HepG2 (cell line): Measurements from ENCODE around the gene C7orf57. TPM values are rescaled to one million over a fixed set of nuclear protein-coding genes. Genes with fewer than 3 reads are reported as not detected.
A peak's percentile ranks its signal among the peaks of the same experiment; 100 is the strongest.

Experiments used
- ASH2L ChIP-seq: fragments of 300-600, 200-600 bp; sonication (generic); IDR thresholded peaks from 2 replicates; pipeline ENCODE4 v1.7.0; 2017; ENCODE audit warnings: low read depth, mild to moderate bottlenecking, moderate library complexity, mixed read lengths, low read length; ENCODE audit not compliant: insufficient read length
- ATF5 ChIP-seq: sonication (generic); formaldehyde crosslinking; IDR thresholded peaks from 2 replicates; pipeline ENCODE4 v1.4.0; 2020; ENCODE audit warnings: mild to moderate bottlenecking, low read depth, missing genetic modification reagents
- CCDC6 ChIP-seq: sonication (generic); formaldehyde crosslinking; IDR thresholded peaks from 2 replicates; pipeline ENCODE4 v1.8.1; 2022; ENCODE audit warnings: mild to moderate bottlenecking, missing genetic modification reagents, moderate library complexity
- CEBPB ChIP-seq: IDR thresholded peaks from 2 replicates; pipeline ENCODE4 v1.6.1; 2011; ENCODE audit warnings: low read depth, low read length, improper control_type of control experiment, borderline replicate concordance
- CREM ChIP-seq, 2 experiments: sonication (generic) in 1 of 2; formaldehyde crosslinking in 1 of 2; IDR thresholded peaks; 2 replicates each; pipeline versions ENCODE4 v1.4.0 to v1.6.1; 2016 to 2020; ENCODE audit warnings: antibody characterized with exemption in 1 of 2, mild to moderate bottlenecking in 1 of 2, missing genetic modification reagents in 1 of 2
- FOXJ3 ChIP-seq: sonication (generic); formaldehyde crosslinking; IDR thresholded peaks from 2 replicates; pipeline ENCODE4 v1.4.0; 2020; ENCODE audit warnings: missing genetic modification reagents, mild to moderate bottlenecking, borderline replicate concordance
- MAX ChIP-seq: IDR thresholded peaks from 2 replicates; pipeline ENCODE4 v1.6.1; 2012; ENCODE audit warnings: inconsistent platforms
- SIN3A ChIP-seq: IDR thresholded peaks from 2 replicates; pipeline ENCODE4 v1.6.1; 2011; ENCODE audit warnings: low read depth, mild to moderate bottlenecking, control low read depth, low read length, borderline replicate concordance
- SKIL ChIP-seq: sonication (generic); formaldehyde crosslinking; IDR thresholded peaks from 2 replicates; pipeline ENCODE4 v1.8.0; 2022; ENCODE audit warnings: missing genetic modification reagents, mild to moderate bottlenecking, moderate library complexity, borderline replicate concordance
- ZBTB46 ChIP-seq: sonication (generic); formaldehyde crosslinking; IDR thresholded peaks from 2 replicates; pipeline ENCODE4 v1.4.0; 2020; ENCODE audit warnings: mild to moderate bottlenecking, missing genetic modification reagents, borderline replicate concordance
- ZNF224 ChIP-seq: sonication (generic); formaldehyde crosslinking; IDR thresholded peaks from 2 replicates; pipeline ENCODE4 v1.5.0; 2020; ENCODE audit warnings: mild to moderate bottlenecking, missing genetic modification reagents
- ZNF24 ChIP-seq: fragments of 450-650 bp; IDR thresholded peaks from 2 replicates; pipeline ENCODE4 v1.6.1; 2017; ENCODE audit warnings: antibody characterized with exemption, mild to moderate bottlenecking
- ZNF318 ChIP-seq: sonication (generic); formaldehyde crosslinking; IDR thresholded peaks from 2 replicates; pipeline ENCODE4 v1.4.0; 2020; ENCODE audit warnings: mild to moderate bottlenecking, missing genetic modification reagents
- ZNF644 ChIP-seq: IDR thresholded peaks from 2 replicates; pipeline ENCODE4 v1.6.1; 2016; ENCODE audit warnings: low read depth
- ZNF878 ChIP-seq: sonication (generic); formaldehyde crosslinking; IDR thresholded peaks from 2 replicates; pipeline ENCODE4 v1.8.1; 2023; ENCODE audit warnings: mild to moderate bottlenecking, missing genetic modification reagents, moderate library complexity
- polyA plus RNA-seq, 8 experiments: library from polyadenylated mRNA; depleted of rRNA in 3 of 8; stranded (reverse) in 7 of 8; unstranded in 1 of 8; fragments of >200 nt; fragmentation: Illumina TruSeq in 4 of 8; extraction: Trizol in 4 of 8; gene quantifications; 2 replicates each; pipeline versions ENCODE4 v1.2.1 to v1.2.3, GENCODE V29; 2011 to 2016; ENCODE audit warnings: low read depth in 4 of 8, missing spikeins in 1 of 8, mixed read lengths in 1 of 8; ENCODE audit not compliant: insufficient read depth in 1 of 8
- total RNA-seq, 5 experiments: library from RNA; depleted of rRNA; stranded (reverse); fragments of >200 nt; fragmentation: Illumina TruSeq; extraction: Trizol; gene quantifications; 2 replicates each; pipeline ENCODE4 v1.2.3, GENCODE V29; 2016; ENCODE audit warnings: low read depth in 1 of 5

The C7orf57 gene
- total and polyA plus RNA-seq, 2 of the 13 experiments (the other 11 are each of a cell fraction or from before 2014, with no cell fraction given), result not detected

GRCh38 chr7:48088559-48089045, 53.3 kb downstream of the C7orf57 start (continued):
- TF ChIP-seq ZNF318 (CRISPR knock-in tag) (no peak), CEBPB (peak; percentile 86), SKIL (CRISPR knock-in tag) (peak; percentile 17; the same call in 1 of the 2 replicates), ZNF644 (CRISPR knock-in tag) (no peak), ZNF224 (CRISPR knock-in tag) (no peak), ASH2L (no peak), SIN3A (peak; percentile 60; the same call in 1 of the 2 replicates), ZNF878 (CRISPR knock-in tag) (no peak), ZNF24 (no peak), FOXJ3 (peak; percentile 13; the same call in 1 of the 2 replicates), CCDC6 (CRISPR knock-in tag) (no peak; the same call in 1 of the 2 replicates), CREM (IDR thresholded peaks at IDR 0.05) (no peak), CREM (CRISPR knock-in tag; IDR thresholded peaks at IDR 0.05) (no peak), ZBTB46 (0 out of 2 replicates have a peak, but pooled peaks have one; percentile 24), ATF5 (CRISPR knock-in tag) (no peak), MAX (peak; percentile 84)
